Measurements from ENCODE around the gene PLAC8. TPM values are rescaled to one million over a fixed set of nuclear protein-coding genes. Genes with fewer than 3 reads are reported as not detected.
A peak's percentile ranks its signal among the peaks of the same experiment; 100 is the strongest.

Gene PLAC8
- total and polyA plus RNA-seq, 8 donors, result 4.2 to 48.7 (median 7.6) TPM

DNA sequence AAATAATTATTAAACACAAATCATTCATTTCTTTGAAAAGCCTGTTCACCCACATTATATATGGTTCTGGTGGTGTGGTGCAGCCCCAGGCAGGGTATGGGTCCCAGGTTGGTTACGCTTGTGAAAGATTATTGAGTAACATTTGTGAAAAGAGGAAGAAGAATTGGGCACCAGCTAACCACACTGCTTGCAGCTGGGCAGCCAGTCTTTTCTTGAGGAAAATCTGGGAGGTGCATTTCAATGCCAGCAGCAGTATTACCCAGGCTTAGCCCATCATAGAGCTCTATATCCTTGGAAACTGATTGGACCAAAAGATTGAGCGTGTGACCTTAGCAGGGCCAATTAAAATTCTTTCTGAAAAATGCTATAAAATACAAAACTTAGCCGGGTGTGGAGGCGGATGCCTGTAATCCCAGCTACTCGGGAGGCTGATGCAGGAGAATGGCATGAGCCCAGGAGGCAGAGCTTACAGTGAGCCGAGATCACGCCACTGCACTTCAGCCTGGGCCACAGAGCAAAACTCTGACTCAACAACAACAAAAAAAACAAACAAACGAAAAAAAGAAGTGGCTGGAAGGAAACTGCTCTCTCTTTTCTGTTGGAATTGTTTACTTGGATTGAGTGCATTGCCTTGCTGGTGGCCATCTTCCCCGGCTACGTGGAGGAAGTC is 9.7 kb upstream of the PLAC8 start:
- ATAC-seq, result peak; percentile 47
- intact Hi-C loops (cut with DNase I), result no loop called here
- H3K36me3 ChIP-seq, result no peaks in the 10 kb centered on the region
- no peaks in the 10 kb centered on the region for H3K27me3 ChIP-seq
- no peaks in the 10 kb centered on the region for H3K9me3 ChIP-seq
- H3K4me3 ChIP-seq, result no peak overlapping the region
- peak in 1 of 4 donors; percentile 51 for DNase-seq
- TF ChIP-seq, protein P1, sequence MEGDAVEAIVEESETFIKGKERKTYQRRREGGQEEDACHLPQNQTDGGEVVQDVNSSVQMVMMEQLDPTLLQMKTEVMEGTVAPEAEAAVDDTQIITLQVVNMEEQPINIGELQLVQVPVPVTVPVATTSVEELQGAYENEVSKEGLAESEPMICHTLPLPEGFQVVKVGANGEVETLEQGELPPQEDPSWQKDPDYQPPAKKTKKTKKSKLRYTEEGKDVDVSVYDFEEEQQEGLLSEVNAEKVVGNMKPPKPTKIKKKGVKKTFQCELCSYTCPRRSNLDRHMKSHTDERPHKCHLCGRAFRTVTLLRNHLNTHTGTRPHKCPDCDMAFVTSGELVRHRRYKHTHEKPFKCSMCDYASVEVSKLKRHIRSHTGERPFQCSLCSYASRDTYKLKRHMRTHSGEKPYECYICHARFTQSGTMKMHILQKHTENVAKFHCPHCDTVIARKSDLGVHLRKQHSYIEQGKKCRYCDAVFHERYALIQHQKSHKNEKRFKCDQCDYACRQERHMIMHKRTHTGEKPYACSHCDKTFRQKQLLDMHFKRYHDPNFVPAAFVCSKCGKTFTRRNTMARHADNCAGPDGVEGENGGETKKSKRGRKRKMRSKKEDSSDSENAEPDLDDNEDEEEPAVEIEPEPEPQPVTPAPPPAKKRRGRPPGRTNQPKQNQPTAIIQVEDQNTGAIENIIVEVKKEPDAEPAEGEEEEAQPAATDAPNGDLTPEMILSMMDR (IDR thresholded peaks at IDR 0.05), result no peak
- peak overlapping the region in 1 of 2 donors; percentile 79 for H3K27ac ChIP-seq
- peaks cover 0 to 41% of the 10 kb centered on the region in 2 donors for H3K4me1 ChIP-seq

DNA sequence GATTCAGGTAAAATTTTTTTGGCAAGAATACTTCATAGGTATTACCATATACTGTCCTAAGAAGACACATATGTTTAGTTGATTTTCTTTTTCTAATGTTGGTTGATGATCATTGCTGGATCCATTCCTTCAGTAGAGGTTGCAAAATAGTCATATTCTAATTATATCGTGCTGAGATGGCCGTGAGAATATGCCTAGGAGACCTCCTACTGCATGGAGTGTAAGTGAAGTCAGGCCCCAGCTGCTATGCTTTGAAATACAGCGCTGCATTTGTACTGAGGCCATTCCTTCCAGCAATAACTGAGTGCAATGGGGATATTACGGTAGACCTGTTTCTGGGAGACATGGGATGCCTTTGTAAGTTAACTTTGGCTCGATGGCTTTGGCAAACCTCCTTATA is 6.7 kb upstream of the PLAC8 start:
- no peaks in the 10 kb centered on the region for H3K9me3 ChIP-seq
- ATAC-seq, result no peak
- peaks cover 0 to 35% of the 10 kb centered on the region in 2 donors for H3K4me1 ChIP-seq
- no peak overlapping the region for H3K27ac ChIP-seq
- H3K36me3 ChIP-seq, result no peaks in the 10 kb centered on the region
- TF ChIP-seq, protein P1 (IDR thresholded peaks at IDR 0.05), result no peak
- intact Hi-C loops (cut with DNase I), result no loop called here
- no peak for DNase-seq
- H3K4me3 ChIP-seq, result no peak overlapping the region
- no peaks in the 10 kb centered on the region for H3K27me3 ChIP-seq

DNA sequence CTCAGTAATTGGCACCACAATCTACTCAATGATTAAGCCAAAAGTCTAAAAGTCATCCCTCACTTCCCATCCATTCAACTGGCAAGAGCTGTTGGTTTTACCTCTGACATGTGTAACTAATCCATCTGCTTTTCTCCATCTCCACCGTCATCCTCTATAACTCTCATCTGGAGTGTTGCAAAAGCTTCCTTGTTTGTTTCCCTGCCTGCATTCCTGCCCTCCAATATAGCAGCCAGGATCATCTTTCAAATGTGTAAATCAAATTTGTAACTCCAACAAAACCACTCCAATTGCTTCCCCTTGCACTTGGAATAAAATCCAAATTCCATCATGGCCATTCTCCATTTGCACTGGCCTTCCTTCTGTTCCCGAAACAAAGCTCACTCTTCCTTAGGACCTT is 4.3 kb upstream of the PLAC8 start:
- no peak for ATAC-seq
- intact Hi-C loops (cut with DNase I), result no loop called here
- TF ChIP-seq, protein P1 (IDR thresholded peaks at IDR 0.05), result no peak
- Histone ChIP-seq H3K9me3 (no peaks in the 10 kb centered on the region), H3K27me3 (no peaks in the 10 kb centered on the region), H3K4me3 (no peak overlapping the region), H3K4me1 (peaks cover 0 to 44% of the 10 kb centered on the region in 2 donors), H3K36me3 (no peaks in the 10 kb centered on the region), H3K27ac (no peak overlapping the region)
- no peak for DNase-seq

DNA sequence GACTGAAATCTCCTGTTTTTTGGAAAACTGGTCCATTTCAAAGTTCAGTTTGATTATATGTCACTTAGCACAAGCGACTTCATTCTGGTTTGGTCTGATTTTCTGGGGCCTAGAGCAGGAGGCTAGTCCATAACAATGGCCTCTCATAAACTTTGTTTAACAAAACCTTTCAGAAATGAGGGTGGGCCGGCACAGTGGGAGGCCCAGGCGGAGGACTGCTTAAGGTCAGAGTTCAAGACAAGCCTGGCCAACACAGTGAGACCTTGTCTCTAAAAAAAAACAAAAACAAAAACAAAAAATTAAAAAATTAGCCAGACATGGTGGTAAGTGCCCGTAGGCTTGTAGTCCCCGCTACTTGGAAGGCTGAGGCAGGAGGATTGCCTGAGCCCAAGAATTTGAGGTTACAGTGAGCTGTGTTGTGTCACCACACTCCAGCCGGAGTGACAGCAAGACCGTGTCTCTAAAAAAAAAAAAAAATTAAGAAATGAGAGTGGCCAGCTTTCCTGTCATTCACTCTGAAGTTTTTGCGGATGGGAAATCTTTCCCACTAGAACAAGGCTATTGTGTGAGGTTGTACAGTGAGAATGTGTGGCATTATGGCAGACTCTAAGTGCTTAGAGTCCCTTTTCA is 1.2 kb upstream of the PLAC8 start:
- H3K36me3 ChIP-seq, result no peaks in the 10 kb centered on the region
- DNase-seq (no peak), ATAC-seq (no peak)
- peaks cover 0 to 49% of the 10 kb centered on the region in 2 donors for H3K4me1 ChIP-seq
- intact Hi-C loops (cut with DNase I), result no loop called here
- H3K4me3 ChIP-seq, result no peak overlapping the region
- H3K27ac ChIP-seq, result peak overlapping the region in 1 of 2 donors; percentile 96
- H3K27me3 ChIP-seq, result no peaks in the 10 kb centered on the region
- H3K9me3 ChIP-seq, result no peaks in the 10 kb centered on the region
- TF ChIP-seq, protein P1 (IDR thresholded peaks at IDR 0.05), result no peak

DNA sequence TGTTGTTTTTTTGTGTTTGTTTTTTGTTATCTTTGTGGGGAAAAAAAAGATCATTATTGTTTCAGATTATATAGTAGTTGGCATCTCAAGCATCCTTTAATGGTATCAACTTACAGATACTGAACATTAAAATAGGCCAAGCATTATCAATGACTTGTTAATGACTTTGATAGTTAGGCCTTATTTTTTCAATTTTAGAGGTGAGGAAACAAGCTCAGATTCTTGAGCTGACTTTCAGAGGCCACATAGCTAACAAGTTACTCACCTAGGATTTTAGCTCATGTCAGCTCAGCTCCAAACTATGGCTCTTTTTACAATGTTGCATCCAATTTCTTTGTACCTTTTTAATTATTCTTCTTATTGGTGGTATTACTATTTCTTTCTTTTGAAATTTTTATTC is 471 bp upstream of the PLAC8 start:
- Histone ChIP-seq H3K27ac (peak overlapping the region in 1 of 2 donors; percentile 96), H3K36me3 (no peaks in the 10 kb centered on the region), H3K9me3 (no peaks in the 10 kb centered on the region), H3K27me3 (peaks cover 0 to under 1% of the 10 kb centered on the region in 2 donors), H3K4me3 (peak overlapping the region in 1 of 2 donors; percentile 61), H3K4me1 (peaks cover 0 to 56% of the 10 kb centered on the region in 2 donors)
- ATAC-seq, result no peak
- no peak for DNase-seq
- intact Hi-C loops (cut with DNase I), result no loop called here
- TF ChIP-seq, protein P1 (IDR thresholded peaks at IDR 0.05), result no peak
